CD4-positive, CD25-positive, alpha-beta regulatory T cell (primary cell): ENCODE measurements around the gene CHAC2. TPM values are rescaled to one million over a fixed set of nuclear protein-coding genes. Genes with fewer than 3 reads are reported as not detected.
"Not testable (repeated sequence)": the region's sequence is repeated elsewhere in the genome, so short reads cannot be mapped to it uniquely, and the experiment has no call there.

ENCODE experiments used
- ATAC-seq, 2 donors: fragments of 150-1000 bp; cut with Tn5 transposase; one replicate each; pipeline ENCODE4 v1.10.0; 2021; ENCODE audit warnings: low read depth in 2 of 2, moderate number of reproducible peaks in 2 of 2, moderate library complexity in 1 of 2
- DNase-seq, 3 donors: peaks; one replicate each; pipeline versions ENCODE4 v3.0.0 to v3.0.0-alpha.2; 2012 to 2022; ENCODE audit warnings: mixed read lengths in 1 of 3
- H3K27ac ChIP-seq: one replicate; pipeline ENCODE4 v1.7.0; 2013; ENCODE audit warnings: mild to moderate bottlenecking, low read length; ENCODE audit not compliant: insufficient read depth, poor library complexity, severe bottlenecking
- H3K27me3 ChIP-seq: one replicate; pipeline ENCODE4 v1.7.0; 2013; ENCODE audit warnings: low read length; ENCODE audit not compliant: control insufficient read depth, insufficient read depth
- H3K36me3 ChIP-seq: one replicate; pipeline ENCODE4 v1.7.0; 2013; ENCODE audit warnings: mild to moderate bottlenecking, low read length, moderate library complexity; ENCODE audit not compliant: control insufficient read depth, insufficient read depth
- H3K4me1 ChIP-seq: 2 replicates; pipeline ENCODE4 v1.7.0; 2013; ENCODE audit warnings: mild to moderate bottlenecking, low read length; ENCODE audit not compliant: insufficient read depth, control insufficient read depth, poor library complexity, severe bottlenecking
- H3K4me3 ChIP-seq: one replicate; pipeline ENCODE4 v1.7.0; 2013; ENCODE audit warnings: low read depth, mild to moderate bottlenecking, low read length, moderate library complexity
- H3K9me3 ChIP-seq, 2 experiments: 1 replicate in 1 of 2; 2 replicates in 1 of 2; pipeline ENCODE4 v1.7.0; 2013; ENCODE audit warnings: low read length in 2 of 2, mild to moderate bottlenecking in 1 of 2, moderate library complexity in 1 of 2; ENCODE audit not compliant: control insufficient read depth in 2 of 2
- H3K27ac Mint-ChIP-seq, 3 donors: one replicate each; pipeline ENCODE4 v1.8.0; 2020 to 2022; ENCODE audit warnings: mild to moderate bottlenecking in 3 of 3, mixed read lengths in 3 of 3, moderate library complexity in 2 of 3
- H3K27me3 Mint-ChIP-seq: one replicate; pipeline ENCODE4 v1.8.0; 2022; ENCODE audit warnings: mild to moderate bottlenecking, mixed read lengths
- H3K36me3 Mint-ChIP-seq: one replicate; pipeline ENCODE4 v1.8.0; 2020; ENCODE audit warnings: mixed read lengths
- H3K4me1 Mint-ChIP-seq, 4 donors: one replicate each; pipeline ENCODE4 v1.8.0; 2020 to 2022; ENCODE audit warnings: mixed read lengths in 4 of 4, mild to moderate bottlenecking in 1 of 4
- H3K4me3 Mint-ChIP-seq, 4 donors: one replicate each; pipeline ENCODE4 v1.8.0; 2020 to 2022; ENCODE audit warnings: mild to moderate bottlenecking in 4 of 4, mixed read lengths in 4 of 4, moderate library complexity in 3 of 4
- H3K9me3 Mint-ChIP-seq, 7 donors: one replicate each; pipeline ENCODE4 v1.8.0; 2020 to 2022; ENCODE audit warnings: mixed read lengths in 7 of 7, mild to moderate bottlenecking in 3 of 7, moderate library complexity in 2 of 7
- polyA plus RNA-seq, 4 donors: library from polyadenylated mRNA; unstranded; fragments of 300-500 nt; fragmentation: Illumina TruSeq; gene quantifications; one replicate each; pipeline ENCODE4 v1.2.3, GENCODE V29; 2021
- total RNA-seq: library from RNA; stranded (reverse); gene quantifications from one replicate; pipeline ENCODE4 v1.2.3, GENCODE V29; 2022

Gene CHAC2
- total and polyA plus RNA-seq, 5 donors from 2014 or later: 1.2 to 5.5 (median 4.3) TPM

DNA sequence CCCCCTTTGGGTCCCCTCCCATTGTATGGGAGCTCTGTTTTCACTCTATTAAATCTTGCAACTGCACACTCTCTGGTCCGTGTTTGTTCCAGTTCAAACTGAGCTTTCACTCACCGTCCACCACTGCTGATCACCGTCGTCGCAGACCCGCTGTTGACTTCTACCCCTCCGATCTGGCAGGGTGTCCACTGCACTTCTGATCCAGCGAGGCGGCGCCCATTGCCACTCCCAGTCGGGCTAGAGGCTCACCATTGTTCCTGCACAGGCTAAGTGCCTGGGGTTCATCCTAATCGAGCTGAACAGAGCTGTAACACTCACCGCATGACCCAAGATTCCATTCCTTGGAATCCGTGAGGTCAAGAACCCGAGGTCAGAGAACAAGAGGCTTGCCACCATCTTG, 11.0 kb upstream of the CHAC2 start:
- ATAC-seq: no peak
- H3K4me1 ChIP-seq: no peaks in the 10 kb centered on the region
- H3K27ac Mint-ChIP-seq: no peak overlapping the region

DNA sequence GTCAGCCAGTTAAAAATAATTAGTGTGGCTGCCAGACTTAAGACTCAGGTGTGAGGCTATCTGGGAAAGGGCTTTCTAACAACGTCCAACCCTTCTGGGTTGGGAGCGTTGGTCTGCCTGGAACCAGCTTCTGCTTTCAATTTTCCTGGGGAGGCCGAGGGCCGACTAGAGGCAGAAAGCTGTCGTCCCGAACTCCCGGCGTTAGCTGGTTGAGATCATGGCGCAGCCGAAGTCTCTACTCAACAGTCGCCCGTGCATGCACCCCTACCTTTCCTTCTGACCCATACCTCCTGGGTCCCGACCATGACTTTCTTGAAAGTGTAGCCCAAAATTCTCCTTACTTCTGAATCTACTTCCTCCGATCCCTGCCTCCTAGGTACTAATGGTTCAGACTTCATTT, 10.4 kb upstream of the CHAC2 start:
- ATAC-seq, H3K27ac Mint-ChIP-seq, DNase-seq, H3K9me3 Mint-ChIP-seq, H3K4me3 Mint-ChIP-seq, H3K27me3 ChIP-seq, H3K27ac ChIP-seq, H3K4me3 ChIP-seq, H3K27me3 Mint-ChIP-seq, H3K4me1 ChIP-seq, H3K9me3 ChIP-seq: not testable (repeated sequence)
- H3K36me3 ChIP-seq: peaks cover 29% of the 10 kb centered on the region
- Mint-ChIP-seq H3K4me1 (peaks cover 7 to 23% (median 13%) of the 10 kb centered on the region in 4 donors), H3K36me3 (peaks cover 41% of the 10 kb centered on the region)

More for the DNA sequence above, 11.0 kb upstream of the CHAC2 start:
- H3K9me3 ChIP-seq: no peaks in the 10 kb centered on the region
- H3K4me3 ChIP-seq: no peak overlapping the region
- H3K36me3 ChIP-seq: peaks cover 25% of the 10 kb centered on the region
- Mint-ChIP-seq H3K4me3 (no peak overlapping the region), H3K9me3 (no peaks in the 10 kb centered on the region), H3K4me1 (peaks cover 12 to 28% (median 17%) of the 10 kb centered on the region in 4 donors), H3K36me3 (peaks cover 41% of the 10 kb centered on the region), H3K27me3 (no peaks in the 10 kb centered on the region)
- no peak overlapping the region for H3K27ac ChIP-seq
- H3K27me3 ChIP-seq: no peaks in the 10 kb centered on the region
- DNase-seq: no peak

DNA sequence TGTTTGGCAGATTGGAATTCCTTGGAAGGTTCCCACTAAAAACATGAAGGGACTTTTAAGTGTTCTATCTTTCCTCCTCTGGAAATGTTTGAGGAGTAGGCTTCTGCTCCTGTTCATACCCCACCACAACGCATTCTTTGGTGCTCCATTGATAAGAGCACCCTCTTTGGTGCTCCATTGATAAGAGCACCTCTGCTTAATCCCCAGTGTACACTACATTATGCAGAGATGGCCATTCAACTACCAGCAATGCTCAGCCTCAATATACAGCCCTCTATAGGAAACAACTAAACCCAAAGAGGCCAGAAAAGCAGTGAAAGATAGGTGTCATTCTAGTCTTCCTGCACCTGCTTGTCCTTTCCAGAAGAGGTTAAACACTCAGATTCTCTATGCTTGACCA, 1.8 kb upstream of the CHAC2 start:
- ATAC-seq (no peak), DNase-seq (no peak)
- Mint-ChIP-seq H3K36me3 (peaks cover 19% of the 10 kb centered on the region), H3K27me3 (no peaks in the 10 kb centered on the region), H3K27ac (peak overlapping the region in 1 of 3 donors; percentile 47), H3K4me3 (peak overlapping the region in 2 of 4 donors; percentile 14 to 39), H3K4me1 (peaks cover 19 to 43% (median 31%) of the 10 kb centered on the region in 4 donors), H3K9me3 (no peaks in the 10 kb centered on the region)
- no peak overlapping the region for H3K4me3 ChIP-seq
- H3K27ac ChIP-seq: no peak overlapping the region
- peaks cover 11% of the 10 kb centered on the region for H3K4me1 ChIP-seq
- H3K9me3 ChIP-seq: no peaks in the 10 kb centered on the region
- H3K27me3 ChIP-seq: no peaks in the 10 kb centered on the region
- H3K36me3 ChIP-seq: peaks cover 26% of the 10 kb centered on the region

DNA sequence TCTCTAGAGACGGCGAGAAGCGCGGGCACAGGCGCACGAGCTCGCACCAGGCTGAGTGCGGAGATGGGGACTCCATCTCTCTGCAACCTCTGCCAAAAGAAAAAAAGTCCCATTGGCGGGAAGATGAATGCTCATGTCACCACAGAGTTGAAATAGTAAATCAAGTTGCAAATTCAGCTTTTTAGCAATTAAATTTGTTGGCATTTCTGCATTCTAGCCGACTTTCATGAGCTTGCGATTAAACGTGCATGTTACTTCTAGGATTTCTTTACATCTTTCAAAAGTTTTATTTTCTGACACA, 588 bp downstream of the CHAC2 start:
- H3K4me3 Mint-ChIP-seq: peak overlapping the region; percentile 87 to 98 (median 92)
- ATAC-seq: no peak
- DNase-seq: no peak
- Histone ChIP-seq H3K27ac (peak overlapping the region; percentile 89), H3K4me1 (peaks cover 11% of the 10 kb centered on the region), H3K9me3 (no peaks in the 10 kb centered on the region), H3K36me3 (peaks cover 10% of the 10 kb centered on the region), H3K4me3 (peak overlapping the region; percentile 99), H3K27me3 (no peaks in the 10 kb centered on the region)
- no peaks in the 10 kb centered on the region for H3K9me3 Mint-ChIP-seq
- peaks cover 20 to 46% (median 38%) of the 10 kb centered on the region in 4 donors for H3K4me1 Mint-ChIP-seq
- no peaks in the 10 kb centered on the region for H3K27me3 Mint-ChIP-seq
- H3K27ac Mint-ChIP-seq: peak overlapping the region; percentile 93 to 97 (median 96)
- H3K36me3 Mint-ChIP-seq: peaks cover 14% of the 10 kb centered on the region

DNA sequence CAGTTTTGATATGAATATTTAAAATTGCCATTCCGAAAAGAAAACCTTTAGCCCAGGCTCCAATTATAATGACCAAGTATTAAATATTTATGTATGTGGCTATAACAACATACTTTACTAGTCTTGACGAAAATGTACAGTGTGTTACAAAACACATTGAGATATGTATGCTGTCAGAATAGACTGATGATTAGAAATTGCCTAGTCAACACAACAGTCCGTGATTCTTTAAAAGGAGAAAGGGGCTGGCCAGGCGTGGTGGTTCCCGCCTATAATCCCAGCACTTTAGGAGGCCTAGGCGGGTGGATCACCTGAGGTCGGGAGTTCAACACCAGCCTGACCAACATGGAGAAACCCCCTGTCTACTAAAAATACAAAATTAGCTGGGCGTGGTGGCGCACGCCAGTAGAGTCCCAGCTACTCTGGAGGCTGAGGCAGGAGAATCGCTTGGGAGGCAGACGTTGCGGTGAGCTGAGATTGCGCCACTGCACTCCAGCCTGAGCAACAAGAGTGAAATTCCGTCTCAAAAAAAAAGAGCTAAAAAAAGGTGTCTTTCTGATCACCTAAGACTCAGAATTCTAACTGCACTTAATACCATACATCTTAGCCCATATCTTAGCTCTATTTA, 1.8 kb downstream of the CHAC2 start:
- DNase-seq: no peak

GRCh38 chr2:53770264-53770663, 2.7 kb downstream of the CHAC2 start:
- H3K27me3 Mint-ChIP-seq: no peaks in the 10 kb centered on the region
- ATAC-seq (no peak), DNase-seq (no peak)
- Histone ChIP-seq H3K4me3 (no peak overlapping the region), H3K36me3 (peaks cover 6% of the 10 kb centered on the region), H3K4me1 (peaks cover 11% of the 10 kb centered on the region), H3K9me3 (no peaks in the 10 kb centered on the region), H3K27me3 (no peaks in the 10 kb centered on the region), H3K27ac (no peak overlapping the region)
- peaks cover 12% of the 10 kb centered on the region for H3K36me3 Mint-ChIP-seq
- peak overlapping the region in 1 of 4 donors; percentile 68 for H3K4me3 Mint-ChIP-seq
- peak overlapping the region in 1 of 3 donors; percentile 1 for H3K27ac Mint-ChIP-seq
- peaks cover 22 to 52% (median 43%) of the 10 kb centered on the region in 4 donors for H3K4me1 Mint-ChIP-seq
- H3K9me3 Mint-ChIP-seq: no peaks in the 10 kb centered on the region

More for the DNA sequence above, 1.8 kb downstream of the CHAC2 start:
- Histone ChIP-seq H3K9me3 (no peaks in the 10 kb centered on the region), H3K27me3 (no peaks in the 10 kb centered on the region), H3K36me3 (peaks cover 7% of the 10 kb centered on the region), H3K4me1 (peaks cover 11% of the 10 kb centered on the region), H3K4me3 (no peak overlapping the region), H3K27ac (no peak overlapping the region)
- ATAC-seq: no peak
- Mint-ChIP-seq H3K27me3 (no peaks in the 10 kb centered on the region), H3K27ac (peak overlapping the region in 1 of 3 donors; percentile 93), H3K4me1 (peaks cover 24 to 52% (median 43%) of the 10 kb centered on the region in 4 donors), H3K4me3 (peak overlapping the region in 3 of 4 donors; percentile 41 to 68 (median 44)), H3K9me3 (no peaks in the 10 kb centered on the region), H3K36me3 (peaks cover 16% of the 10 kb centered on the region)

- no peaks in the 10 kb centered on the region for H3K27me3 ChIP-seq
- peaks cover 23 to 43% (median 34%) of the 10 kb centered on the region in 4 donors for H3K4me1 Mint-ChIP-seq
- H3K9me3 ChIP-seq: no peaks in the 10 kb centered on the region
- H3K27ac Mint-ChIP-seq: peak overlapping the region in 2 of 3 donors; percentile 7 to 50
- H3K36me3 Mint-ChIP-seq: peaks cover 30% of the 10 kb centered on the region
- H3K27ac ChIP-seq: no peak overlapping the region
- H3K4me3 Mint-ChIP-seq: no peak overlapping the region
- ATAC-seq: no peak
- no peaks in the 10 kb centered on the region for H3K27me3 Mint-ChIP-seq
- no peak overlapping the region for H3K4me3 ChIP-seq
- H3K36me3 ChIP-seq: peaks cover 24% of the 10 kb centered on the region
- DNase-seq: no peak
- H3K9me3 Mint-ChIP-seq: peaks cover 0 to 4% (median 0%) of the 10 kb centered on the region in 7 donors
- H3K4me1 ChIP-seq: no peaks in the 10 kb centered on the region
Observed at GRCh38 chr2:53777134-53777533, 9.5 kb downstream of the CHAC2 start.
